ENCODE results near the gene BLNK. TPM values are rescaled to one million over a fixed set of nuclear protein-coding genes. Genes with fewer than 3 reads are reported as not detected.
"Not testable (repeated sequence)": the region's sequence is repeated elsewhere in the genome, so short reads cannot be mapped to it uniquely, and the experiment has no call there.

Gene BLNK
- total RNA-seq, 2 donors from 2014 or later = 0.39 to 0.41 TPM

DNA sequence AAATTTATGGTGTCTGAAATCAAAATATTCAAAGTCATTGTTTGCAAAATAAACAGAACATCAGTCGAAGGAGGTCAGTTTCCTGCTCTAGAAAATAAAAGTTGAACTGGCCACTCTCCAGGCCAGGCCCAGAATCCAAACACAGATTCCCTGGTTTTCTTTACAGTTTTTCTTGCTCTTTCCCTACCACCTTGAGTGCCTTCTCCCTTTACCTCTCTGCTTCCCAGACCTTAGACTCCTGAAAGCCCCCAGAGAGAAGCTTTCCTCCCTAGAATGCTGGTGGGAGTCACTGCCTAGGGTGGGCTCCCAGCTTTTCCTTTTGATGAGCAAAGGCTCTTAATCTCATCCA is 38.9 kb upstream of the BLNK start:
- no peaks in the 10 kb centered on the region for H3K27me3 ChIP-seq
- no peaks in the 10 kb centered on the region for H3K9me3 ChIP-seq
- H3K36me3 ChIP-seq = no peaks in the 10 kb centered on the region
- no peak overlapping the region for H3K4me3 ChIP-seq
- DNase-seq (ENCODE audit: low spot score) = no peak
- no peak overlapping the region for H3K27ac ChIP-seq
- H3K4me1 ChIP-seq = peaks cover 0 to 12% of the 10 kb centered on the region in 2 donors
- TF ChIP-seq, protein P1, sequence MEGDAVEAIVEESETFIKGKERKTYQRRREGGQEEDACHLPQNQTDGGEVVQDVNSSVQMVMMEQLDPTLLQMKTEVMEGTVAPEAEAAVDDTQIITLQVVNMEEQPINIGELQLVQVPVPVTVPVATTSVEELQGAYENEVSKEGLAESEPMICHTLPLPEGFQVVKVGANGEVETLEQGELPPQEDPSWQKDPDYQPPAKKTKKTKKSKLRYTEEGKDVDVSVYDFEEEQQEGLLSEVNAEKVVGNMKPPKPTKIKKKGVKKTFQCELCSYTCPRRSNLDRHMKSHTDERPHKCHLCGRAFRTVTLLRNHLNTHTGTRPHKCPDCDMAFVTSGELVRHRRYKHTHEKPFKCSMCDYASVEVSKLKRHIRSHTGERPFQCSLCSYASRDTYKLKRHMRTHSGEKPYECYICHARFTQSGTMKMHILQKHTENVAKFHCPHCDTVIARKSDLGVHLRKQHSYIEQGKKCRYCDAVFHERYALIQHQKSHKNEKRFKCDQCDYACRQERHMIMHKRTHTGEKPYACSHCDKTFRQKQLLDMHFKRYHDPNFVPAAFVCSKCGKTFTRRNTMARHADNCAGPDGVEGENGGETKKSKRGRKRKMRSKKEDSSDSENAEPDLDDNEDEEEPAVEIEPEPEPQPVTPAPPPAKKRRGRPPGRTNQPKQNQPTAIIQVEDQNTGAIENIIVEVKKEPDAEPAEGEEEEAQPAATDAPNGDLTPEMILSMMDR (IDR thresholded peaks at IDR 0.05) = no peak

DNA sequence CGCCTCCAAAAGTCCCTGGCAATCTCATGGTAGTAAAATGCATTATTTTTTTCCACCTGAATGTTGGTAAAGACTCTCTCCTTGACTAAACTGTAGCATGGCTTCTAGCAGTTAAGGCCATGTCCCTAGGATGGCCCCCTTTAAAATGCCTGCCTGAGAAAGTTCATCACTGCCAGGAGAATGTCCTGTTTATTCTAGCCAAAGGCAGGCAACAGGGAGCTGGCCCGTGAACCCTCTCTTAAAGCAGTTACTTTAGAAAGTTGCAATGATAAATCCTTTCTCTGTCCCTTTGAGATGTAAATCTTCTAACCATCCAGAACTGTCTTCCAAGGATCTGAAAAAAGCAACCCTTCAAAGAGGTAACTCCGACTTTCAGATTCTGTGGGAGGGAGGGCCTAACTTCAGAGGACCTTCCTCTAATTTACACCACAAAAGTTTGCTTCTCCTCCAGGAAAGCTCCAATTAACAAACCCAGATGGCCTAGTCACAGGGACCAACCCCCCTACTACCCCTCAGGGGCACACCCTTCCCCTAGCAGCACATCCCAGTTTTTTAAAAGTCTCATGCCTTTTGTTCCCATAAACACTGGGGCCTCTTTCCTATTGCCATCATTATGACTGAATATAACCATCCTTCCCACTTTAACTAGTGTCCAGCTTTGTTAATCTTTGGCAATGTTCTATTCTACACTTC is 38.4 kb upstream of the BLNK start:
- Histone ChIP-seq H3K27me3 (no peaks in the 10 kb centered on the region), H3K4me3 (no peak overlapping the region), H3K36me3 (no peaks in the 10 kb centered on the region), H3K4me1 (peaks cover 0 to 12% of the 10 kb centered on the region in 2 donors), H3K27ac (no peak overlapping the region), H3K9me3 (no peaks in the 10 kb centered on the region)
- TF ChIP-seq, protein P1 (IDR thresholded peaks at IDR 0.05) = no peak
- DNase-seq (ENCODE audit: low spot score) = no peak

DNA sequence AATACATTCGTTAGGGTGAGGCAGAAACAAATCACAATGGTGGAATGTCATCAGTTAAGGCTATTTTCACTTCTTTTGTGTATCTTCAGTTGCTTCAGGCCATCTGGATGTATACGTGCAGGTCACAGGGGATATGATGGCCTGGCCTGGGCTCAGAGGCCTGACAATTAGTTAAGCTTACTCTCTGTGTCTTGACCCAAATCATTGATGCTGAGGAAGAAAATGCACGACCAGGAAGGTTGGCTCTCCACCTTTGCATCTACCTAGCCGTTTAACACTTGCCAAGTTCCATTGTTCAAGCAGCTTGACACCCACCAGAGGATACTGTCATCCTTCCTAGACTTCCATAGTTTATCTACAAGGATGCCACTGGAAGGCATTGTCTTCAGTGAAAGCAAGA is 37.5 kb upstream of the BLNK start:
- not testable (repeated sequence) for H3K4me3 ChIP-seq; H3K27me3 ChIP-seq; H3K27ac ChIP-seq; DNase-seq (ENCODE audit: low spot score); H3K9me3 ChIP-seq; H3K36me3 ChIP-seq
- H3K4me1 ChIP-seq = peaks cover 0 to 12% of the 10 kb centered on the region in 2 donors

DNA sequence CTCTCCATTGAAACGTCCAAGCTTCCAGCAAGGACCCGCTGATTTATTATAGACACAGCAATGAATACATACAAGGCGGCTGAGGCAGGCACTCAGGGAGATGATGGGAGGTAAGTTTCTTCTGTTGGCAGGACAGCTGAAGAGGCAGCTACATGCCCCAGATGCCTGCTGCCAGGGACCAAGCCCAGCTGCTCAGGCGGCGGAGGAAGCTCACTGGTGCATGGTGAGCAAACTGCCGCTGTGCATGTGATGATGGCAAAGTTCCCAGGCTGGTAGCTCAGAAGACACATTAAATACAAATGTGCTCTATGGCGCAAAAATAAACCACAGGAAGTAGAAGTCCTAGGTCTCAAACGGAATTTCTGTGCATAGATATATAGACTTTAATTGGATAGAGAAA is 35.1 kb upstream of the BLNK start:
- DNase-seq (ENCODE audit: low spot score) = no peak
- TF ChIP-seq, protein P1 (IDR thresholded peaks at IDR 0.05) = no peak
- Histone ChIP-seq H3K4me1 (peaks cover 0 to 12% of the 10 kb centered on the region in 2 donors), H3K27me3 (no peaks in the 10 kb centered on the region), H3K9me3 (no peaks in the 10 kb centered on the region), H3K27ac (no peak overlapping the region), H3K4me3 (no peak overlapping the region), H3K36me3 (no peaks in the 10 kb centered on the region)

DNA sequence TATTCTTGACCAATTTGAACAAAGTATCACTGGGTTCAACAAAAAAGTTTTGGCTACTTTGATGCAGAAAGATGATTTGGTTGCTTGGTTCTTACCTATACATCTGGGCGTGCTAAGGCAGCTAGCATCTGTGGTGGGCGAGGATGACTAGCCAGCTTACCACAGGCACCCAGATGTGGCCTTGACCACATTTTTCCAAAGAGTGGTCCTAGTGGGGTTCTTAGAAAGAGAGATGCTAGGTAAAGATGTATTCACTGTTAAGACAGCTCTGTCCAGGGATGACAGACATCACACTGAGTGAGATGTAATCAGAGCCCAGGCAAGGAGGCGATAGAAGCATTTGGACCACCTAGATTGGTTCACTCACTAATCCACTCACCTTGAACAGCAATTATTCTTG is 33.6 kb upstream of the BLNK start:
- no peak for DNase-seq (ENCODE audit: low spot score)
- no peak overlapping the region for H3K27ac ChIP-seq
- peaks cover 0 to 11% of the 10 kb centered on the region in 2 donors for H3K4me1 ChIP-seq
- no peaks in the 10 kb centered on the region for H3K36me3 ChIP-seq
- H3K9me3 ChIP-seq = no peaks in the 10 kb centered on the region
- no peak overlapping the region for H3K4me3 ChIP-seq
- H3K27me3 ChIP-seq = no peaks in the 10 kb centered on the region
- TF ChIP-seq, protein P1 (IDR thresholded peaks at IDR 0.05) = no peak

DNA sequence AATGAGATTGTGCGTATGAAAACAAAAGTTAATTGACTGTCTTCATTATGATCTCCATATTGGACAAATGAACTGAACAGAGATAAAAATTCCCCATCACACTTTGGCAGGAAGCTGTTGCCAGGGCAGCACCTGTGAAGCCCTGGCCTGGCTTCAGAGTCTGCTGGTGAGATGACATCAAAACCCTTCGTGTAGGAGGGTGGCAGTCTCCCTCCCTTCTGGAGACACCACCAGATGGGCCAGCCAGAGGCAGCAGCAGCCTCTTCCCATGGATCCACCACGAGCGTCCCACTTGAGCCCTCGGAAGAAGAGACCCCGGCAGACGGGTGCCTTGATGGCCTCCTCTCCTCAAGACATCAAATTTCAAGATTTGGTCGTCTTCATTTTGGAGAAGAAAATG is 32.9 kb upstream of the BLNK start, which contains the start of gene DNTT:
Gene DNTT, plus strand, starts transcription at position 205 of the 400 bp plus-strand sequence. Its CDS starts 64 bp downstream, at position 269.
- DNase-seq (ENCODE audit: low spot score) = no peak
- Histone ChIP-seq H3K4me1 (peaks cover 0 to 3% of the 10 kb centered on the region in 2 donors), H3K27ac (no peak within 1 kb of the TSS), H3K36me3 (no peaks in the 10 kb centered on the region), H3K4me3 (no peak within 1 kb of the TSS), H3K27me3 (no peaks in the 10 kb centered on the region), H3K9me3 (no peaks in the 10 kb centered on the region)
- TF ChIP-seq, protein P1 (IDR thresholded peaks at IDR 0.05) = no peak

All from right atrium auricular region (tissue), 2 donors.